ENCODE measurements around the gene GRIK4. TPM values are rescaled to one million over a fixed set of nuclear protein-coding genes. Genes with fewer than 3 reads are reported as not detected.

Gene GRIK4
- polyA plus RNA-seq, 1 of the 3 experiments (the other 2 are of a cell fraction), result 0.03 TPM

GRCh38 chr11:120890609-120891320, 379.2 kb downstream of the GRIK4 start:
- DNase-seq, result no peak
- ChIA-PET POLR2A (no interaction called here), CTCF (no interaction called here)
- Histone ChIP-seq H3K36me3 (replicated peaks in 1 of 2; ENCODE audit: control insufficient read depth in 1 of 2, insufficient read depth in 2 of 2, low read length in 1 of 2) (no peaks in the 10 kb centered on the region), H3K9me3 (no peaks in the 10 kb centered on the region), H3K9me2 (no peaks in the 10 kb centered on the region), H4K20me1 (ENCODE audit: insufficient read depth) (no peaks in the 10 kb centered on the region), H3K27ac (ENCODE audit: low read depth in 2 of 2, low read length in 1 of 2) (no peak overlapping the region), H3K9ac (no peak overlapping the region), H3K4me2 (no peak overlapping the region), H3F3A (replicated peaks; ENCODE audit: insufficient read depth) (no peaks in the 10 kb centered on the region), H3K4me1 (ENCODE audit: control insufficient read depth in 1 of 2, insufficient read depth in 2 of 2, low read depth in 1 of 2, low read length in 1 of 2) (peaks cover 0 to 7% of the 10 kb centered on the region in 2 experiments; a peak in 1 of 4 replicates), H2AFZ (ENCODE audit: low read depth) (no peak overlapping the region), H3K4me3 (ENCODE audit: low read depth in 2 of 2, low read length in 1 of 2) (no peak overlapping the region), H3K79me2 (ENCODE audit: insufficient read depth) (no peaks in the 10 kb centered on the region), H3K27me3 (ENCODE audit: insufficient read depth) (no peaks in the 10 kb centered on the region)
- TF ChIP-seq CTCF (IDR thresholded peaks at IDR 0.05), result no peak
- no peak for TF ChIP-seq POLR2AphosphoS5 (IDR thresholded peaks at IDR 0.05; ENCODE audit: low read depth, low read length)
- no peak for TF ChIP-seq EP300 (IDR thresholded peaks at IDR 0.05; ENCODE audit: borderline replicate concordance in 1 of 2, low read depth in 1 of 2, low read length in 1 of 2)
- no peak for TF ChIP-seq MAX (IDR thresholded peaks at IDR 0.05; ENCODE audit: low read depth)
- no peak for TF ChIP-seq RCOR1 (IDR thresholded peaks at IDR 0.05; ENCODE audit: low read length)
- no peak for TF ChIP-seq MXI1 (IDR thresholded peaks at IDR 0.05; ENCODE audit: low read depth, low read length)
- TF ChIP-seq RXRA (IDR thresholded peaks at IDR 0.05; ENCODE audit: borderline replicate concordance, low read depth), result no peak
- no peak for TF ChIP-seq NFIC (IDR thresholded peaks at IDR 0.05; ENCODE audit: borderline replicate concordance)
- TF ChIP-seq ZBTB33 (IDR thresholded peaks at IDR 0.05; ENCODE audit: borderline replicate concordance, low read depth), result no peak
- TF ChIP-seq RFX5 (IDR thresholded peaks at IDR 0.05; ENCODE audit: low read length), result no peak
- TF ChIP-seq GABPA (IDR thresholded peaks at IDR 0.05; ENCODE audit: low read depth), result no peak
- TF ChIP-seq CHD2 (IDR thresholded peaks at IDR 0.05; ENCODE audit: low read length, partially characterized antibody), result no peak
- TF ChIP-seq USF1 (IDR thresholded peaks at IDR 0.05; ENCODE audit: borderline replicate concordance, low read depth), result no peak
- TF ChIP-seq GATA2 (CRISPR knock-in tag; IDR thresholded peaks at IDR 0.05), result no peak
- 41% methylated on average over 7 of the region's 7 CpGs for WGBS (ENCODE audit: low lambda C conversion rate)

Data from SK-N-SH (cell line).